Measurements from ENCODE around the gene SH2D3A. TPM values are rescaled to one million over a fixed set of nuclear protein-coding genes. Genes with fewer than 3 reads are reported as not detected.
A peak's percentile ranks its signal among the peaks of the same experiment; 100 is the strongest.

The SH2D3A gene
- total and polyA plus RNA-seq, 2 donors (not counting 1 experiment from before 2014, with no cell fraction given), result 36.1 to 54.1 TPM

- H3K4me1 ChIP-seq (ENCODE audit: control insufficient read depth in 2 of 2, insufficient read depth in 2 of 2, low read length in 2 of 2), result peaks cover 37 to 54% of the 10 kb centered on the region in 2 donors
Measured at GRCh38 chr19:6774821-6775707, 7.8 kb upstream of the SH2D3A start.

More at GRCh38 chr19:6774821-6775707, 7.8 kb upstream of the SH2D3A start:
- intact Hi-C loops (cut with micrococcal nuclease), result loop anchor here (10.0 kb wide), 1 partner anchor 570 kb away; the partner anchor contains the start of gene ARHGEF18
- Histone ChIP-seq H3K27ac (ENCODE audit: low read length in 2 of 2) (peak overlapping the region in 1 of 2 donors; percentile 65), H3K36me3 (replicated peaks in 1 of 2; ENCODE audit: control extremely low read depth in 1 of 2, control insufficient read depth in 1 of 2, extremely low read depth in 1 of 2, insufficient read depth in 2 of 2, low read length in 1 of 2) (peaks cover 1 to 39% of the 10 kb centered on the region in 2 experiments), H3K27me3 (replicated peaks in 1 of 4; ENCODE audit: control extremely low read depth in 1 of 4, control insufficient read depth in 3 of 4, insufficient read depth in 4 of 4, low read length in 3 of 4) (no peaks in the 10 kb centered on the region), H3K4me3 (ENCODE audit: control extremely low read depth in 1 of 5, extremely low read depth in 1 of 5, insufficient read depth in 1 of 5, low read depth in 2 of 5, low read length in 4 of 5) (no peak overlapping the region), H3K79me2 (ENCODE audit: control insufficient read depth, insufficient read depth, low read length) (peaks cover 80% of the 10 kb centered on the region), H3K9me3 (ENCODE audit: control extremely low read depth in 1 of 3, control insufficient read depth in 2 of 3, insufficient read depth in 1 of 3, low read length in 2 of 3) (no peaks in the 10 kb centered on the region), H4K20me1 (ENCODE audit: control insufficient read depth, insufficient read depth, low read length, poor library complexity, severe bottlenecking) (peaks cover 65% of the 10 kb centered on the region), H3K9ac (ENCODE audit: low read length) (no peak overlapping the region), H3K4me2 (replicated peaks; ENCODE audit: low read depth, low read length, poor library complexity, severe bottlenecking) (peak overlapping the region; percentile 43), H2AFZ (ENCODE audit: insufficient read depth, low read depth, low read length, poor library complexity, severe bottlenecking) (no peak overlapping the region)
- no peaks in the 10 kb centered on the region for H3K9me3 Mint-ChIP-seq (ENCODE audit: insufficient read depth)
- TF ChIP-seq CTCF (IDR thresholded peaks at IDR 0.05) (no peak), EZH2 (IDR thresholded peaks at IDR 0.05; ENCODE audit: borderline replicate concordance, insufficient read depth, low read depth, low read length, poor library complexity, severe bottlenecking) (no peak)
- peak overlapping the region; percentile 67 for H3K27ac Mint-ChIP-seq
- H3K4me3 Mint-ChIP-seq, result peak overlapping the region; percentile 68
- ChIA-PET POLR2A (interaction anchor here (0.6 to 4.4 kb wide), 3 partner anchors 27 to 572 kb away, joined by 5 to 73 read pairs (median 5); no protein-coding TSS in a partner anchor), CTCF (interaction anchor here (0.7 to 5.2 kb wide), 6 partner anchors 25 to 258 kb away, joined by 3 to 41 read pairs (median 4); partner anchors contain the start of genes GPR108 and TRIP10)
- H3K27me3 Mint-ChIP-seq, result no peaks in the 10 kb centered on the region
- WGBS (ENCODE audit: insufficient coverage), result 81% methylated on average over 9 of the region's 11 CpGs
- peaks cover 55% of the 10 kb centered on the region for H3K4me1 Mint-ChIP-seq
- DNase-seq (peak; percentile 42), ATAC-seq (ENCODE audit: low read depth) (no peak)

All from B cell (primary cell).